Measurements from ENCODE around the gene TTC9C. TPM values are rescaled to one million over a fixed set of nuclear protein-coding genes. Genes with fewer than 3 reads are reported as not detected.
"Not testable (repeated sequence)": the region's sequence is repeated elsewhere in the genome, so short reads cannot be mapped to it uniquely, and the experiment has no call there.

Gene TTC9C
- total RNA-seq, 2 donors from 2014 or later: 67.3 to 68.9 TPM

GRCh38 chr11:62732830-62733229 lies 4.5 kb downstream of the TTC9C start:
- no peak for DNase-seq
- Mint-ChIP-seq H3K9me3 (no peaks in the 10 kb centered on the region), H3K27me3 (ENCODE audit: low read depth) (no peaks in the 10 kb centered on the region), H3K36me3 (ENCODE audit: insufficient read depth in 2 of 2) (peaks cover 7 to 12% of the 10 kb centered on the region in 2 donors), H3K4me3 (no peak overlapping the region), H3K27ac (peak overlapping the region; percentile 75), H3K4me1 (ENCODE audit: low read depth) (peaks cover 30% of the 10 kb centered on the region)
- no peak for ATAC-seq (replicated peaks in 1 of 2)

- Mint-ChIP-seq H3K4me1 (ENCODE audit: low read depth) (peaks cover 12% of the 10 kb centered on the region), H3K4me3 (no peak overlapping the region), H3K27me3 (ENCODE audit: low read depth) (no peaks in the 10 kb centered on the region), H3K27ac (no peak overlapping the region), H3K36me3 (ENCODE audit: insufficient read depth in 2 of 2) (peaks cover 3 to 14% of the 10 kb centered on the region in 2 donors), H3K9me3 (no peaks in the 10 kb centered on the region)
- DNase-seq: no peak
- no peak for ATAC-seq (replicated peaks in 1 of 2)
Measured at GRCh38 chr11:62737196-62737595, 8.9 kb downstream of the TTC9C start.

- no peaks in the 10 kb centered on the region for H3K27me3 Mint-ChIP-seq (ENCODE audit: low read depth)
- peaks cover 0 to 2% of the 10 kb centered on the region in 2 donors for H3K36me3 Mint-ChIP-seq (ENCODE audit: insufficient read depth in 2 of 2)
- ATAC-seq (replicated peaks in 1 of 2): no peak
- H3K9me3 Mint-ChIP-seq: no peaks in the 10 kb centered on the region
- peaks cover 21% of the 10 kb centered on the region for H3K4me1 Mint-ChIP-seq (ENCODE audit: low read depth)
- H3K4me3 Mint-ChIP-seq: no peak overlapping the region
- H3K27ac Mint-ChIP-seq: peak overlapping the region; percentile 70
- no peak for DNase-seq
Measured at GRCh38 chr11:62747475-62748160, 19.3 kb downstream of the TTC9C start.

GRCh38 chr11:62749931-62750330 lies 21.6 kb downstream of the TTC9C start:
- DNase-seq; H3K36me3 Mint-ChIP-seq (ENCODE audit: insufficient read depth in 2 of 2); ATAC-seq (replicated peaks in 1 of 2); H3K27me3 Mint-ChIP-seq (ENCODE audit: low read depth); H3K4me3 Mint-ChIP-seq; H3K9me3 Mint-ChIP-seq: not testable (repeated sequence)
- Mint-ChIP-seq H3K27ac (peak overlapping the region; percentile 63), H3K4me1 (ENCODE audit: low read depth) (peaks cover 32% of the 10 kb centered on the region)

- H3K27me3 Mint-ChIP-seq (ENCODE audit: low read depth): no peaks in the 10 kb centered on the region
- H3K27ac Mint-ChIP-seq: peak overlapping the region; percentile 44
- DNase-seq: no peak
- H3K9me3 Mint-ChIP-seq: no peaks in the 10 kb centered on the region
- H3K4me1 Mint-ChIP-seq (ENCODE audit: low read depth): peaks cover 32% of the 10 kb centered on the region
- H3K4me3 Mint-ChIP-seq: peak overlapping the region; percentile 91 to 93
- no peak for ATAC-seq (replicated peaks in 1 of 2)
- H3K36me3 Mint-ChIP-seq (ENCODE audit: insufficient read depth in 2 of 2): peaks cover 0 to 2% of the 10 kb centered on the region in 2 donors
Measured at GRCh38 chr11:62752177-62752785, 24.0 kb downstream of the TTC9C start.

- H3K4me1 Mint-ChIP-seq (ENCODE audit: low read depth): peaks cover 32% of the 10 kb centered on the region
- no peaks in the 10 kb centered on the region for H3K9me3 Mint-ChIP-seq
- peak overlapping the region; percentile 91 to 93 for H3K4me3 Mint-ChIP-seq
- H3K27ac Mint-ChIP-seq: peak overlapping the region; percentile 89
- DNase-seq (no peak), ATAC-seq (replicated peaks in 1 of 2) (no peak)
- peaks cover 0 to 2% of the 10 kb centered on the region in 2 donors for H3K36me3 Mint-ChIP-seq (ENCODE audit: insufficient read depth in 2 of 2)
- no peaks in the 10 kb centered on the region for H3K27me3 Mint-ChIP-seq (ENCODE audit: low read depth)
Measured at GRCh38 chr11:62752994-62753735, 24.9 kb downstream of the TTC9C start.

- no peaks in the 10 kb centered on the region for H3K27me3 Mint-ChIP-seq (ENCODE audit: low read depth)
- H3K4me1 Mint-ChIP-seq (ENCODE audit: low read depth): peaks cover 29% of the 10 kb centered on the region
- H3K9me3 Mint-ChIP-seq: no peaks in the 10 kb centered on the region
- DNase-seq: peak; percentile 96 to 98
- ATAC-seq (replicated peaks in 1 of 2): peak; percentile 96
- peak within 1 kb of the TSS; percentile 89 for H3K27ac Mint-ChIP-seq
- H3K4me3 Mint-ChIP-seq: peak within 1 kb of the TSS; percentile 91 to 93
- peaks cover 0 to 2% of the 10 kb centered on the region in 2 donors for H3K36me3 Mint-ChIP-seq (ENCODE audit: insufficient read depth in 2 of 2)
Measured at GRCh38 chr11:62753736-62754603, 25.7 kb downstream of the TTC9C start, which contains the start of gene ZBTB3. TSS of gene ZBTB3 (minus strand) at chr11:62754160. CDS start at chr11:62753664, 496 bp downstream.

- DNase-seq: no peak
- Mint-ChIP-seq H3K9me3 (no peaks in the 10 kb centered on the region), H3K36me3 (ENCODE audit: insufficient read depth in 2 of 2) (peaks cover 0 to 2% of the 10 kb centered on the region in 2 donors), H3K4me3 (peak overlapping the region; percentile 20 to 93), H3K27me3 (ENCODE audit: low read depth) (no peaks in the 10 kb centered on the region), H3K4me1 (ENCODE audit: low read depth) (peaks cover 19% of the 10 kb centered on the region), H3K27ac (no peak overlapping the region)
- ATAC-seq (replicated peaks in 1 of 2): no peak
Measured at GRCh38 chr11:62755086-62755615, 26.9 kb downstream of the TTC9C start.

- peaks cover 35% of the 10 kb centered on the region for H3K4me1 Mint-ChIP-seq (ENCODE audit: low read depth)
- DNase-seq (no peak), ATAC-seq (replicated peaks in 1 of 2) (no peak)
- H3K27ac Mint-ChIP-seq: no peak overlapping the region
- H3K9me3 Mint-ChIP-seq: no peaks in the 10 kb centered on the region
- H3K4me3 Mint-ChIP-seq: no peak overlapping the region
- no peaks in the 10 kb centered on the region for H3K27me3 Mint-ChIP-seq (ENCODE audit: low read depth)
- H3K36me3 Mint-ChIP-seq (ENCODE audit: insufficient read depth in 2 of 2): peaks cover 2 to 7% of the 10 kb centered on the region in 2 donors
Measured at GRCh38 chr11:62757846-62758788, 29.8 kb downstream of the TTC9C start.

- peak; percentile 2 to 3 for ATAC-seq (replicated peaks in 1 of 2)
- H3K9me3 Mint-ChIP-seq; DNase-seq; H3K27ac Mint-ChIP-seq; H3K27me3 Mint-ChIP-seq (ENCODE audit: low read depth); H3K36me3 Mint-ChIP-seq (ENCODE audit: insufficient read depth in 2 of 2): not testable (repeated sequence)
- Mint-ChIP-seq H3K4me1 (ENCODE audit: low read depth) (peaks cover 31% of the 10 kb centered on the region), H3K4me3 (peak overlapping the region; percentile 89 to 94)
Measured at GRCh38 chr11:62760867-62761227, 32.6 kb downstream of the TTC9C start.

GRCh38 chr11:62770778-62771143 lies 42.5 kb downstream of the TTC9C start:
- Mint-ChIP-seq H3K36me3 (ENCODE audit: insufficient read depth in 2 of 2) (peaks cover 0 to 11% of the 10 kb centered on the region in 2 donors), H3K9me3 (no peaks in the 10 kb centered on the region), H3K27me3 (ENCODE audit: low read depth) (no peaks in the 10 kb centered on the region), H3K27ac (peak overlapping the region; percentile 92), H3K4me3 (peak overlapping the region; percentile 85 to 92), H3K4me1 (ENCODE audit: low read depth) (peaks cover 34% of the 10 kb centered on the region)
- DNase-seq (no peak), ATAC-seq (replicated peaks in 1 of 2) (no peak)
